H1 (cell line): Measurements from ENCODE around the gene GRM4. TPM values are rescaled to one million over a fixed set of nuclear protein-coding genes. Genes with fewer than 3 reads are reported as not detected.

Experiments used
- ASH2L ChIP-seq: fragments of 200-600, 300-600 bp; sonication (generic); IDR thresholded peaks from one replicate; pipeline ENCODE4 v1.7.1; 2017; ENCODE audit warnings: low read length
- CHD1 ChIP-seq: IDR thresholded peaks from 2 replicates; pipeline ENCODE4 v1.6.1; 2012; ENCODE audit warnings: low read depth, low read length, improper control_type of control experiment
- CHD2 ChIP-seq: IDR thresholded peaks from 2 replicates; pipeline ENCODE4 v1.6.1; 2012; ENCODE audit warnings: low read length, improper control_type of control experiment
- GABPA ChIP-seq: IDR thresholded peaks from 2 replicates; pipeline ENCODE4 v1.6.1; 2011; ENCODE audit warnings: mild to moderate bottlenecking, low read length, moderate library complexity, borderline replicate concordance; ENCODE audit not compliant: insufficient read depth
- KDM1A ChIP-seq: fragments of 200-600, 300-600 bp; sonication (generic); IDR thresholded peaks from 2 replicates; pipeline ENCODE4 v1.7.1; 2016; ENCODE audit warnings: mild to moderate bottlenecking, low read length, borderline replicate concordance
- NANOG ChIP-seq: IDR thresholded peaks from 2 replicates; pipeline ENCODE4 v1.6.1; 2011; ENCODE audit warnings: low read length, low read depth, mild to moderate bottlenecking, inconsistent platforms; ENCODE audit not compliant: insufficient read depth, poor library complexity, severe bottlenecking
- RBBP5 ChIP-seq: IDR thresholded peaks from 2 replicates; pipeline ENCODE4 v1.7.1; 2012; ENCODE audit warnings: low read depth, mild to moderate bottlenecking, inconsistent platforms, low read length, moderate library complexity, borderline replicate concordance
- SP1 ChIP-seq: IDR thresholded peaks from 2 replicates; pipeline ENCODE4 v1.6.1; 2011; ENCODE audit warnings: low read depth, low read length
- SP2 ChIP-seq: IDR thresholded peaks from 2 replicates; pipeline ENCODE4 v1.6.1; 2012; ENCODE audit warnings: mild to moderate bottlenecking, low read length, inconsistent platforms
- TEAD4 ChIP-seq: IDR thresholded peaks from 2 replicates; pipeline ENCODE4 v1.6.1; 2012; ENCODE audit warnings: low read depth, low read length, inconsistent platforms, mixed read lengths
- USF2 ChIP-seq: IDR thresholded peaks from 2 replicates; pipeline ENCODE4 v1.6.1; 2011; ENCODE audit warnings: low read length, improper control_type of control experiment
- polyA plus RNA-seq, 7 experiments: library from polyadenylated mRNA; depleted of rRNA in 3 of 7; stranded (reverse) in 5 of 7; unstranded in 2 of 7; fragments of >200 nt in 5 of 7; fragments of 200-250 nt in 2 of 7; gene quantifications; 1 replicate in 5 of 7; 2 replicates in 1 of 7; 4 replicates in 1 of 7; pipeline versions ENCODE4 v1.2.1 to v1.2.3, GENCODE V29; 2011 to 2013; ENCODE audit warnings: missing spikeins in 2 of 7, mixed read lengths in 2 of 7
- total RNA-seq: library from RNA; stranded (reverse); fragmentation: NEBNext Ultra II Directional; extraction: Animal tissue kit (Norgen Biotek cat#: 25700); gene quantifications from 2 replicates; pipeline ENCODE4 v1.2.1, GENCODE V29; 2021

The GRM4 gene
- total and polyA plus RNA-seq, 2 of the 8 experiments (the other 6 are each of a cell fraction or from before 2014, with no cell fraction given) = 19.6 to 21.5 TPM

- no peak for TF ChIP-seq RBBP5
- no peak for TF ChIP-seq CHD1
- TF ChIP-seq ASH2L = no peak
- no peak for TF ChIP-seq SP2
- no peak for TF ChIP-seq TEAD4
- no peak for TF ChIP-seq CHD2
- no peak for TF ChIP-seq USF2
- no peak for TF ChIP-seq NANOG
- TF ChIP-seq SP1 = no peak
- TF ChIP-seq GABPA = no peak
- no peak for TF ChIP-seq KDM1A
These were observed 50.1 kb downstream of the GRM4 start (continued) for GRCh38 chr6:34095741-34096140.
